HepG2 (cell line): ENCODE data around the gene CDCA4. TPM values are rescaled to one million over a fixed set of nuclear protein-coding genes. Genes with fewer than 3 reads are reported as not detected.

Source experiments
- ATAC-seq: fragments of 200-7000 bp; cut with Tn5 transposase; 3 replicates; pipeline ENCODE4 v1.9.1; 2020; ENCODE audit warnings: mild to moderate bottlenecking, moderate library complexity
- BruUV-seq: library from RNA; stranded (reverse); fragments of 400-500 nt; replicated peaks from 2 replicates; lab custom pipeline; 2021; lab: Mats Ljungman, UMichigan
- CTCF ChIA-PET: fragments of 300-600 bp; formaldehyde crosslinking; extraction: SDS; loops from one replicate; lab custom pipeline; 2021; ENCODE audit warnings: low total read pairs, inconsistent platforms, low intra/inter-chr PET ratio; lab: Yijun Ruan, JAX
- POLR2A ChIA-PET: fragments of 350-600 bp; sonication (Branson Sonifier 250); formaldehyde crosslinking; loops from one replicate; lab custom pipeline; 2020; ENCODE audit warnings: antibody characterized with exemption, inconsistent platforms; lab: Yijun Ruan, JAX
- DNase-seq: peaks from one replicate; pipeline ENCODE4 v3.0.0-alpha.2; 2015; ENCODE audit warnings: low spot score
- FAIRE-seq: peaks from 3 replicates; lab custom pipeline; 2011; peaks lifted over from hg19 to GRCh38; lab: Jason Lieb, UNC
- H2AFZ ChIP-seq: one replicate; pipeline ENCODE4 v1.6.1; 2011; ENCODE audit warnings: low read length, inconsistent platforms
- H3K27ac ChIP-seq: fragments of 300-600 bp; 3 replicates; pipeline ENCODE4 v1.8.0; 2011; ENCODE audit warnings: mixed run types, mild to moderate bottlenecking, mixed read lengths, low read length, inconsistent platforms; ENCODE audit not compliant: insufficient read depth; ENCODE audit errors: extremely low read length
- H3K27me3 ChIP-seq, 2 experiments: fragments of 200-600 bp in 1 of 2; 2 replicates in 1 of 2; 3 replicates in 1 of 2; pipeline versions ENCODE4 v1.6.0 to v1.8.0; 2011; ENCODE audit warnings: low read length in 2 of 2, mild to moderate bottlenecking in 2 of 2, moderate library complexity in 2 of 2, inconsistent platforms in 1 of 2; ENCODE audit not compliant: insufficient read depth in 2 of 2, control insufficient read depth in 1 of 2
- H3K36me3 ChIP-seq, 2 experiments: fragments of 200-600 bp in 1 of 2; replicated peaks in 1 of 2; 2 replicates in 1 of 2; 3 replicates in 1 of 2; pipeline versions ENCODE4 v1.5.1 to v1.8.0; 2011; ENCODE audit warnings: low read length in 2 of 2, inconsistent platforms in 1 of 2; ENCODE audit not compliant: insufficient read depth in 2 of 2, control insufficient read depth in 1 of 2
- H3K4me1 ChIP-seq: 2 replicates; pipeline ENCODE4 v1.5.1; 2012; ENCODE audit warnings: low read length, inconsistent platforms; ENCODE audit not compliant: insufficient read depth
- H3K4me2 ChIP-seq: 2 replicates; pipeline ENCODE4 v1.6.0; 2011; ENCODE audit warnings: low read depth, low read length, inconsistent platforms
- H3K4me3 ChIP-seq, 3 experiments: fragments of 200-600 bp in 1 of 3; sonication (generic), shearing (Covaris generic) in 1 of 3; replicated peaks in 1 of 3; 2 replicates each; pipeline ENCODE4 v1.5.1; 2011 to 2016; ENCODE audit warnings: low read length in 3 of 3, inconsistent platforms in 2 of 3, low read depth in 2 of 3, mild to moderate bottlenecking in 2 of 3, control low read depth in 1 of 3, mixed read lengths in 1 of 3; ENCODE audit not compliant: insufficient read depth in 1 of 3
- H3K79me2 ChIP-seq: one replicate; pipeline ENCODE4 v1.6.1; 2011; ENCODE audit warnings: low read length, inconsistent platforms; ENCODE audit not compliant: insufficient read depth
- H3K9ac ChIP-seq: 2 replicates; pipeline ENCODE4 v1.6.0; 2011; ENCODE audit warnings: mild to moderate bottlenecking, low read depth, low read length, inconsistent platforms; ENCODE audit not compliant: insufficient read depth
- H3K9me3 ChIP-seq: 2 replicates; pipeline ENCODE4 v1.5.1; 2012; ENCODE audit warnings: mild to moderate bottlenecking, low read length
- H4K20me1 ChIP-seq: 2 replicates; pipeline ENCODE4 v1.6.0; 2011; ENCODE audit warnings: inconsistent platforms, mild to moderate bottlenecking, low read length, moderate library complexity; ENCODE audit not compliant: insufficient read depth
- HES4 ChIP-seq: sonication (generic); formaldehyde crosslinking; IDR thresholded peaks from 2 replicates; pipeline ENCODE4 v1.9.0; 2021; ENCODE audit warnings: mild to moderate bottlenecking, missing genetic modification reagents, borderline replicate concordance
- NR1H2 ChIP-seq: sonication (generic); formaldehyde crosslinking; IDR thresholded peaks from 2 replicates; pipeline ENCODE4 v1.8.1; 2022; ENCODE audit warnings: low read depth, missing genetic modification reagents, borderline replicate concordance
- PHF8 ChIP-seq: sonication (generic); formaldehyde crosslinking; IDR thresholded peaks from 2 replicates; pipeline ENCODE4 v1.5.0; 2020; ENCODE audit warnings: missing genetic modification reagents
- RFXAP ChIP-seq: sonication (generic); formaldehyde crosslinking; IDR thresholded peaks from 2 replicates; pipeline ENCODE4 v1.4.0; 2020; ENCODE audit warnings: missing genetic modification reagents, borderline replicate concordance
- ZIK1 ChIP-seq: sonication (generic); formaldehyde crosslinking; IDR thresholded peaks from 2 replicates; pipeline ENCODE4 v1.5.0; 2020; ENCODE audit warnings: mild to moderate bottlenecking, low read depth, missing genetic modification reagents, borderline replicate concordance
- ZNF230 ChIP-seq: sonication (generic); formaldehyde crosslinking; IDR thresholded peaks from 2 replicates; pipeline ENCODE4 v1.4.0; 2020; ENCODE audit warnings: mild to moderate bottlenecking, missing genetic modification reagents
- WGBS: methylation state at CpG from one replicate; pipeline ENCODE4 v1.1.6; 2017; ENCODE audit warnings: low lambda C conversion rate; 5-methylcytosine and 5-hydroxymethylcytosine counted together
- in situ Hi-C: cut with HindIII; loops from 2 replicates; pipeline ENCODE4 v1.10.0; 2017; ENCODE audit warnings: low pct_unique_long_range_greater_than_20kb; ENCODE audit not compliant: extremely low pct_ligation_motif_present
- intact Hi-C: fragments of 100-400 bp; cut with micrococcal nuclease; formaldehyde crosslinking; loops from one replicate; pipeline ENCODE4 v1.10.0; 2022; ENCODE audit not compliant: unreplicated experiment
- polyA plus RNA-seq, 8 experiments: library from polyadenylated mRNA; depleted of rRNA in 3 of 8; stranded (reverse) in 7 of 8; unstranded in 1 of 8; fragments of >200 nt; fragmentation: Illumina TruSeq in 4 of 8; extraction: Trizol in 4 of 8; gene quantifications; 2 replicates each; pipeline versions ENCODE4 v1.2.1 to v1.2.3, GENCODE V29; 2011 to 2016; ENCODE audit warnings: low read depth in 4 of 8, missing spikeins in 1 of 8, mixed read lengths in 1 of 8; ENCODE audit not compliant: insufficient read depth in 1 of 8
- total RNA-seq, 5 experiments: library from RNA; depleted of rRNA; stranded (reverse); fragments of >200 nt; fragmentation: Illumina TruSeq; extraction: Trizol; gene quantifications; 2 replicates each; pipeline ENCODE4 v1.2.3, GENCODE V29; 2016; ENCODE audit warnings: low read depth in 1 of 5
- TF ChIP-seq, protein P1 (sequence below): sonication (generic); formaldehyde crosslinking; IDR thresholded peaks from 2 replicates; pipeline ENCODE4 v1.5.0; 2020; ENCODE audit warnings: missing genetic modification reagents, mild to moderate bottlenecking, borderline replicate concordance
- TF ChIP-seq, protein P2 (sequence below): sonication (generic); formaldehyde crosslinking; IDR thresholded peaks from 2 replicates; pipeline ENCODE4 v1.4.0; 2020; ENCODE audit warnings: mild to moderate bottlenecking, missing genetic modification reagents
- TF ChIP-seq, protein P3 (sequence below): sonication (generic); formaldehyde crosslinking; IDR thresholded peaks from 2 replicates; pipeline ENCODE4 v1.5.0; 2020; ENCODE audit warnings: mild to moderate bottlenecking, missing genetic modification reagents

Gene CDCA4
- total and polyA plus RNA-seq, 2 of the 13 experiments (the other 11 are each of a cell fraction or from before 2014, with no cell fraction given): 19.7 to 43.1 TPM

DNA sequence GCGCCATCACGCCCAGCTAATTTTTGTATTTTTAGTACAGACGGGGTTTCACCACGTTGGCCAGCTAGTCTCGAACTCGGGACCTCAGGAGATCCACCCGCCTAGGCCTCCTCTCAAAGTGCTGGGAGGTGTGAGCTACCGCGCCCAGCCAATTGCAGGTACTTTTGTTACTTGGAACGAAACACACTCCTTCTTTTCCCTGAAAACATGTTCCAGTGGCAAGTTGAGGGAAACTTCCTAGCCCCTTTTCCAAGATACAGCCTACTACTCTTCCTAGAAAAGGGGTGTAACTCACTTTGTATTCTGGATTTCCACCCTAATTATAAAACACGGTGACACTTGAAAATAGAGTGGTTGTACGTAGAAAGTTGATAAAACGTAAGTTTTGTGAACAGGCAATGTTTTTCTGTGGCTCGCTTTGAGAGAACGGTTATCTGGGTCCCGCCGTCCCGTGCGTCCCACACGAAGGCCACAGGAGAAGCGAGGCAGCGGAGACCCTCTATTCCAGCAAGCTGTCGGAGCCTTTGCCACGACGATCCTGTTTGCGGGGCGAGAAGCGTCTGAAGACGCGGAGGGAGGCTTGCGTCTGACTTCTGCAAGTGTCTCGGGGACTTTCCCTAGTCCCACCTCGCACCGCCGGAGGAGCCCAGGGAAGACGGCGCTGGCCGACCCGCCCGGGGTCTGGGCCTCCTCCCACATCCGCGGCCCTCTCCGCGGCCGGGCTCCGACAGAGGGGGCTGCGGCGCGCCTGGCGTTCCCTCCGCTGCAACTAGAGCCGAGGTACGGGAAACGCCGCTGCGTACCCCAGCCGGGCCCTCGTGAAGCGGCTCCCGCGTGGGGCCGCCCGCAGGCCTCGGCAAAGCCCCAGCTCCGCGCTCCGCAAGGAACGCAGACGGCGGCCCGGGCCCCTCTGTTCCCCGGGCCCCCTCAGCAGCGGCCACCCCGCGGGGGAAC, 745 bp downstream of the CDCA4 start (continued):
- 0 out of 2 replicates have a peak, but pooled peaks have one; percentile 51 for TF ChIP-seq PHF8 (CRISPR knock-in tag)
- TF ChIP-seq, protein P1, sequence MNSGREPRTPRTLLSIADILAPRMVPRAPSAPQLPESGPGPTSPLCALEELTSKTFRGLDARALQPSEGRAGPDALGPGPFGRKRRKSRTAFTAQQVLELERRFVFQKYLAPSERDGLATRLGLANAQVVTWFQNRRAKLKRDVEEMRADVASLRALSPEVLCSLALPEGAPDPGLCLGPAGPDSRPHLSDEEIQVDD (CRISPR knock-in tag): 0 out of 2 replicates have a peak, but pooled peaks have one; percentile 18
- TF ChIP-seq, protein P2, sequence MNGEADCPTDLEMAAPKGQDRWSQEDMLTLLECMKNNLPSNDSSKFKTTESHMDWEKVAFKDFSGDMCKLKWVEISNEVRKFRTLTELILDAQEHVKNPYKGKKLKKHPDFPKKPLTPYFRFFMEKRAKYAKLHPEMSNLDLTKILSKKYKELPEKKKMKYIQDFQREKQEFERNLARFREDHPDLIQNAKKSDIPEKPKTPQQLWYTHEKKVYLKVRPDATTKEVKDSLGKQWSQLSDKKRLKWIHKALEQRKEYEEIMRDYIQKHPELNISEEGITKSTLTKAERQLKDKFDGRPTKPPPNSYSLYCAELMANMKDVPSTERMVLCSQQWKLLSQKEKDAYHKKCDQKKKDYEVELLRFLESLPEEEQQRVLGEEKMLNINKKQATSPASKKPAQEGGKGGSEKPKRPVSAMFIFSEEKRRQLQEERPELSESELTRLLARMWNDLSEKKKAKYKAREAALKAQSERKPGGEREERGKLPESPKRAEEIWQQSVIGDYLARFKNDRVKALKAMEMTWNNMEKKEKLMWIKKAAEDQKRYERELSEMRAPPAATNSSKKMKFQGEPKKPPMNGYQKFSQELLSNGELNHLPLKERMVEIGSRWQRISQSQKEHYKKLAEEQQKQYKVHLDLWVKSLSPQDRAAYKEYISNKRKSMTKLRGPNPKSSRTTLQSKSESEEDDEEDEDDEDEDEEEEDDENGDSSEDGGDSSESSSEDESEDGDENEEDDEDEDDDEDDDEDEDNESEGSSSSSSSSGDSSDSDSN: peak; percentile 93; the same call in 1 of the 2 replicates

DNA sequence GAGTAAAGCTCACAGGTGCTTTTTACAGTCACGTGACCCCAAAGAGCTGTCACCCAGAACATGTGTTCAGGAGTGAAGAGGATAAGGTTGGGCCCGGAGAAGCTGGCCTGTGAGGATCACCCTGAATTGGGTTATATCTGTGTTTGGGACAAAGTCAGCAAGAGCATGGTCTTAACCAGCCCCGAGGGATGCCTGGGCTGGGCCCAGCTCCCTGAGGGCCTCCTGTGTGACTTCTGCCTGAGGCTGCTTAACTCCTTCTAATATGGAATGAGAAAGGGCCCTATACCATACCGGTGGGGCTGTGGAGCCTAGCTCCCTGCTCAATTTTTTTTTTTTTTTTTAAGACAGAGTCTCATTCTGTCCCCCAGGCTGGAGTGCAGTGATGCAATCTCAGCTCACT, 2.5 kb downstream of the CDCA4 start:
- no TSS peak for BruUV-seq

More for the DNA sequence above, 2.5 kb downstream of the CDCA4 start:
- Histone ChIP-seq H2AFZ (no peak overlapping the region), H3K9me3 (no peaks in the 10 kb centered on the region), H4K20me1 (peaks cover 25% of the 10 kb centered on the region), H3K4me1 (peaks cover 71% of the 10 kb centered on the region), H3K27me3 (no peaks in the 10 kb centered on the region; a peak in 1 of 5 replicates), H3K79me2 (peaks cover 74% of the 10 kb centered on the region), H3K9ac (peak overlapping the region; percentile 30; the same call in 1 of the 2 replicates), H3K36me3 (peaks cover 5% of the 10 kb centered on the region in 2 experiments; a peak in 2 of 5 replicates), H3K4me2 (peak overlapping the region; percentile 98; the same call in 1 of the 2 replicates), H3K4me3 (no peak overlapping the region), H3K27ac (no peak overlapping the region)
- intact Hi-C loops: no loop called here
- FAIRE-seq (no peak), ATAC-seq (no peak), DNase-seq (no peak)
- ChIA-PET POLR2A (interaction anchor here (2.3 kb wide), 1 partner anchor 154 kb away, joined by 8 read pairs; no protein-coding TSS in a partner anchor), CTCF (no interaction called here)
- in situ Hi-C loops: no loop called here
- TF ChIP-seq RFXAP: no peak
- TF ChIP-seq HES4 (CRISPR knock-in tag): no peak
- TF ChIP-seq, protein P3, sequence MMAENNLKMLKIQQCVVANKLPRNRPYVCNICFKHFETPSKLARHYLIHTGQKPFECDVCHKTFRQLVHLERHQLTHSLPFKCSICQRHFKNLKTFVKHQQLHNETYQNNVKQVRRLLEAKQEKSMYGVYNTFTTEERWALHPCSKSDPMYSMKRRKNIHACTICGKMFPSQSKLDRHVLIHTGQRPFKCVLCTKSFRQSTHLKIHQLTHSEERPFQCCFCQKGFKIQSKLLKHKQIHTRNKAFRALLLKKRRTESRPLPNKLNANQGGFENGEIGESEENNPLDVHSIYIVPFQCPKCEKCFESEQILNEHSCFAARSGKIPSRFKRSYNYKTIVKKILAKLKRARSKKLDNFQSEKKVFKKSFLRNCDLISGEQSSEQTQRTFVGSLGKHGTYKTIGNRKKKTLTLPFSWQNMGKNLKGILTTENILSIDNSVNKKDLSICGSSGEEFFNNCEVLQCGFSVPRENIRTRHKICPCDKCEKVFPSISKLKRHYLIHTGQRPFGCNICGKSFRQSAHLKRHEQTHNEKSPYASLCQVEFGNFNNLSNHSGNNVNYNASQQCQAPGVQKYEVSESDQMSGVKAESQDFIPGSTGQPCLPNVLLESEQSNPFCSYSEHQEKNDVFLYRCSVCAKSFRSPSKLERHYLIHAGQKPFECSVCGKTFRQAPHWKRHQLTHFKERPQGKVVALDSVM (CRISPR knock-in tag): 0 out of 2 replicates have a peak, but pooled peaks have one; percentile 36
- TF ChIP-seq ZIK1 (CRISPR knock-in tag): no peak
- TF ChIP-seq NR1H2 (CRISPR knock-in tag): no peak
- no peak for TF ChIP-seq ZNF230 (CRISPR knock-in tag)
- WGBS: 74% methylated on average over 4 of the region's 4 CpGs
